ENCODE data around the gene BSND.

DNA sequence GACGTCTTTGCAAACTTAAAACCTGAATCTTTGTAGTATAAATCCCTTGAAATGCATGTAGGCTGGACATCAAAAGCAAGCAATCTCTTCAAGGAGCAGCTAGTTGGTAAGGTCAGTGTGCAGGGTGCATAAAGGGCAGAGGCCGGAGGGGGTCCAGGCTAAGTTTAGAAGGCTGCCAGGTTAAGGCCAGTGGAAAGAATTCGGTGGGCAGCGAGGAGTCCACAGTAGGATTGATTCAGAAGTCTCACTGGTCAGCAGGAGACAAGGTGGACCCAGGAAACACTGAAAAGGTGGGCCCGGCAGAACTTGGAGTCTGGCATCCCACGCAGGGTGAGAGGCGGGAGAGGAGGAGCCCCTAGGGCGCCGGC, 40.2 kb downstream of the BSND start:
- TF ChIP-seq, protein P1, sequence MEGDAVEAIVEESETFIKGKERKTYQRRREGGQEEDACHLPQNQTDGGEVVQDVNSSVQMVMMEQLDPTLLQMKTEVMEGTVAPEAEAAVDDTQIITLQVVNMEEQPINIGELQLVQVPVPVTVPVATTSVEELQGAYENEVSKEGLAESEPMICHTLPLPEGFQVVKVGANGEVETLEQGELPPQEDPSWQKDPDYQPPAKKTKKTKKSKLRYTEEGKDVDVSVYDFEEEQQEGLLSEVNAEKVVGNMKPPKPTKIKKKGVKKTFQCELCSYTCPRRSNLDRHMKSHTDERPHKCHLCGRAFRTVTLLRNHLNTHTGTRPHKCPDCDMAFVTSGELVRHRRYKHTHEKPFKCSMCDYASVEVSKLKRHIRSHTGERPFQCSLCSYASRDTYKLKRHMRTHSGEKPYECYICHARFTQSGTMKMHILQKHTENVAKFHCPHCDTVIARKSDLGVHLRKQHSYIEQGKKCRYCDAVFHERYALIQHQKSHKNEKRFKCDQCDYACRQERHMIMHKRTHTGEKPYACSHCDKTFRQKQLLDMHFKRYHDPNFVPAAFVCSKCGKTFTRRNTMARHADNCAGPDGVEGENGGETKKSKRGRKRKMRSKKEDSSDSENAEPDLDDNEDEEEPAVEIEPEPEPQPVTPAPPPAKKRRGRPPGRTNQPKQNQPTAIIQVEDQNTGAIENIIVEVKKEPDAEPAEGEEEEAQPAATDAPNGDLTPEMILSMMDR (conservative IDR thresholded peaks at IDR 0.05; ENCODE audit: low read depth, low read length): no peak
- no peak for TF ChIP-seq EZH2 (IDR thresholded peaks at IDR 0.05; ENCODE audit: low read length, unreplicated experiment)

All from PC-3 (cell line).